Neuronal stem cell (in vitro differentiated cells): ENCODE measurements around the gene CCDC68.
"Not testable (repeated sequence)": the region's sequence is repeated elsewhere in the genome, so short reads cannot be mapped to it uniquely, and the experiment has no call there.

Experiments
- DNase-seq: peaks from one replicate; pipeline ENCODE4 v3.0.0-alpha.2; 2013; ENCODE audit warnings: low spot score
- H2AFZ ChIP-seq: one replicate; pipeline ENCODE4 v1.6.1; 2013; ENCODE audit warnings: mild to moderate bottlenecking, low read length, inconsistent platforms
- H2AK5ac ChIP-seq: 2 replicates; pipeline ENCODE4 v1.6.1; 2013; ENCODE audit warnings: low read depth, mild to moderate bottlenecking, inconsistent platforms, low read length, moderate library complexity, mixed read lengths
- H2BK120ac ChIP-seq: 2 replicates; pipeline ENCODE4 v1.6.1; 2013; ENCODE audit warnings: low read depth, mild to moderate bottlenecking, inconsistent platforms, low read length, moderate library complexity, mixed read lengths
- H2BK12ac ChIP-seq: one replicate; pipeline ENCODE4 v1.6.1; 2013; ENCODE audit warnings: low read length, inconsistent platforms
- H2BK15ac ChIP-seq: 2 replicates; pipeline ENCODE4 v1.6.1; 2013; ENCODE audit warnings: mild to moderate bottlenecking, low read length, inconsistent platforms, mixed read lengths
- H2BK5ac ChIP-seq: one replicate; pipeline ENCODE4 v1.6.1; 2013; ENCODE audit warnings: inconsistent platforms, mild to moderate bottlenecking, low read length, moderate library complexity
- H3K14ac ChIP-seq: one replicate; pipeline ENCODE4 v1.6.1; 2013; ENCODE audit warnings: low read length, inconsistent platforms
- H3K18ac ChIP-seq: 2 replicates; pipeline ENCODE4 v1.6.1; 2013; ENCODE audit warnings: low read length, inconsistent platforms
- H3K23ac ChIP-seq: 2 replicates; pipeline ENCODE4 v1.6.1; 2013; ENCODE audit warnings: low read depth, mild to moderate bottlenecking, mixed read lengths, low read length, inconsistent platforms; ENCODE audit not compliant: poor library complexity
- H3K27ac ChIP-seq: replicated peaks from 3 replicates; pipeline ENCODE4 v1.5.1; 2013; ENCODE audit warnings: low read length, inconsistent platforms
- H3K27me3 ChIP-seq, 3 experiments: 2 replicates each; pipeline ENCODE4 v1.6.1; 2013; ENCODE audit warnings: low read length in 3 of 3, mild to moderate bottlenecking in 2 of 3, inconsistent platforms in 1 of 3, low read depth in 1 of 3, mixed read lengths in 1 of 3, moderate library complexity in 1 of 3; ENCODE audit not compliant: control insufficient read depth in 3 of 3, insufficient read depth in 3 of 3
- H3K36me3 ChIP-seq, 2 donors: replicated peaks in 1 of 2; 2 replicates each; pipeline ENCODE4 v1.6.1; 2013; ENCODE audit warnings: low read length in 2 of 2; ENCODE audit not compliant: control insufficient read depth in 2 of 2, insufficient read depth in 2 of 2
- H3K4ac ChIP-seq: 2 replicates; pipeline ENCODE4 v1.6.1; 2013; ENCODE audit warnings: inconsistent platforms, mild to moderate bottlenecking, low read length, moderate library complexity
- H3K4me1 ChIP-seq, 2 donors: 1 replicate in 1 of 2; 2 replicates in 1 of 2; pipeline ENCODE4 v1.6.1; 2013; ENCODE audit warnings: low read length in 2 of 2, low read depth in 1 of 2; ENCODE audit not compliant: control insufficient read depth in 2 of 2, insufficient read depth in 1 of 2
- H3K4me2 ChIP-seq: one replicate; pipeline ENCODE4 v1.6.1; 2013; ENCODE audit warnings: mild to moderate bottlenecking, low read length, inconsistent platforms; ENCODE audit not compliant: insufficient read depth, poor library complexity, severe bottlenecking
- H3K4me3 ChIP-seq, 2 donors: 2 replicates each; pipeline ENCODE4 v1.5.1; 2013; ENCODE audit warnings: low read length in 2 of 2, mild to moderate bottlenecking in 2 of 2, inconsistent platforms in 1 of 2, moderate library complexity in 1 of 2
- H3K79me1 ChIP-seq: one replicate; pipeline ENCODE4 v1.6.1; 2013; ENCODE audit warnings: low read depth, mild to moderate bottlenecking, inconsistent platforms, low read length, moderate library complexity
- H3K9ac ChIP-seq: one replicate; pipeline ENCODE4 v1.6.1; 2013; ENCODE audit warnings: mild to moderate bottlenecking, low read depth, low read length, inconsistent platforms; ENCODE audit not compliant: poor library complexity
- H3K9me3 ChIP-seq, 2 donors: replicated peaks in 1 of 2; 2 replicates each; pipeline versions ENCODE3 to v1.6.1; 2013; ENCODE audit warnings: low read length in 2 of 2, mild to moderate bottlenecking in 2 of 2, inconsistent platforms in 1 of 2, low read depth in 1 of 2, mixed read lengths in 1 of 2, moderate library complexity in 1 of 2; ENCODE audit not compliant: control insufficient read depth in 2 of 2, insufficient read depth in 1 of 2
- H4K8ac ChIP-seq: one replicate; pipeline ENCODE4 v1.6.1; 2013; ENCODE audit warnings: low read depth, mild to moderate bottlenecking, inconsistent platforms, low read length, moderate library complexity
- H4K91ac ChIP-seq: one replicate; pipeline ENCODE4 v1.6.1; 2013; ENCODE audit warnings: low read length, low read depth, mild to moderate bottlenecking, inconsistent platforms; ENCODE audit not compliant: poor library complexity
- WGBS, 2 donors: extraction: QIAGEN DNeasy Blood & Tissue Kit; methylation state at CpG; one replicate each; pipeline ENCODE4 v1.1.7; 2013; ENCODE audit warnings: missing lambda C conversion rate in 2 of 2, mixed read lengths in 1 of 2; ENCODE audit not compliant: insufficient read length in 2 of 2, insufficient replicate concordance in 1 of 2; ENCODE audit errors: extremely low coverage in 2 of 2; 5-methylcytosine and 5-hydroxymethylcytosine counted together

Gene CCDC68

DNA sequence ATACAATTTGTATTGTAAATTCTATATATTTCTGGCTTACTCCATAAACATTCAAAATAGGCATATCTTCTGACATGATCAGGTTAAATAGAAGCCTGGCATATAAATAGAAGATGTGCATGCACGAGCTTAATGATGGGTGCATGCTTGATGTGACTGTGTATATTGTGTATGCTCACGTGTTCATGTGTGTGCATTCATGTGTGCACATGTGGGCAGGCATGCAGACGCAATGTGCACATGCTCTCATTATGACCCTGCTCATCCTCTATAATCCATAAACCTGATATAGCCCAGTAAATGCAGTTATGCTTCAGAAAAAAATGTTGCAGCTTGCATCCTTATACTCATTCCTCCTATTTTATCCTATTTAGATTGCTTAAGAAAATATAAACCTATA, 101.8 kb downstream of the CCDC68 start:
- Histone ChIP-seq H3K4me1 (peaks cover 0 to 4% of the 10 kb centered on the region in 2 donors), H3K36me3 (no peaks in the 10 kb centered on the region), H2BK120ac (no peak overlapping the region), H3K4me2 (no peak overlapping the region), H3K9me3 (no peaks in the 10 kb centered on the region), H3K23ac (no peak overlapping the region), H3K79me1 (no peaks in the 10 kb centered on the region), H2BK5ac (no peak overlapping the region), H2BK15ac (no peak overlapping the region), H3K27me3 (no peaks in the 10 kb centered on the region), H2BK12ac (no peak overlapping the region), H3K27ac (no peak overlapping the region), H3K9ac (no peak overlapping the region), H3K14ac (no peak overlapping the region), H2AK5ac (no peak overlapping the region), H3K4ac (no peak overlapping the region), H2AFZ (no peak overlapping the region), H3K4me3 (no peak overlapping the region), H4K8ac (no peak overlapping the region), H3K18ac (no peak overlapping the region), H4K91ac (no peak overlapping the region)
- no peak for DNase-seq
- WGBS, 2 donors = no CpG with 5 or more reads among the region's 3 CpGs

DNA sequence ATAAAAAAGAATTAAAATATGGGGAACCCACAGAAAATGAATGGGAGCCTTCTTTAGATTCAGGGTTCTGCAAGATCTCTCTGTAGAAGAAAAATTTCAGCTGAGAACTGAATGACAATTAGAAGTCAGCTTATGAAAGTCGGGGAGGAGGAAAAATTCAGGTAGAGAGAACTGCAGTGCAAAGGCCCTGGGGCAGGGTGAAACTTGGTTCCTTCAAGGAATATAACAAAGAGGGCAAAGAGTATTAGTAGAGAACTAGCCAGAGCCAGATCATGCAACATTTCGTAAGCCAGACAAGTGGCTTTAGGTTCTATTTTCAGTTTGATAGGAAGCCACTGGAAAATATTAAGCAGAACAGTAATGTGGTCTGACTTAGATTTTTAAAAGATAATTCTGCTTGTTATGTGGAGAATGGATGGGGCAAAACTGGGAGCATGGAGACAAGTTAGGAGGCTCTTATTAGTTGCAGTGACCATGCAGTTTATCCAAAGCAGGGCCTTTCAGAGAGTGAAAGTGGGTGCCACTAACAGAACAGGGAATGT, 103.1 kb downstream of the CCDC68 start:
- H3K18ac ChIP-seq = no peak overlapping the region
- H3K27ac ChIP-seq = no peak overlapping the region
- no peak overlapping the region for H4K8ac ChIP-seq
- WGBS, 2 donors = no CpG with 5 or more reads among the region's 2 CpGs
- H3K4me2 ChIP-seq = no peak overlapping the region
- H3K36me3 ChIP-seq = no peaks in the 10 kb centered on the region
- no peak overlapping the region for H3K23ac ChIP-seq
- H3K4ac ChIP-seq = no peak overlapping the region
- H2BK5ac ChIP-seq = no peak overlapping the region
- H3K27me3 ChIP-seq = no peaks in the 10 kb centered on the region
- H3K4me3 ChIP-seq = no peak overlapping the region
- DNase-seq = no peak
- H2BK120ac ChIP-seq = no peak overlapping the region
- H4K91ac ChIP-seq = no peak overlapping the region
- no peak overlapping the region for H3K14ac ChIP-seq
- no peaks in the 10 kb centered on the region for H3K79me1 ChIP-seq
- no peak overlapping the region for H2AK5ac ChIP-seq
- peaks cover 0 to 4% of the 10 kb centered on the region in 2 donors for H3K4me1 ChIP-seq
- no peak overlapping the region for H3K9ac ChIP-seq
- H2BK12ac ChIP-seq = no peak overlapping the region
- no peaks in the 10 kb centered on the region for H3K9me3 ChIP-seq
- no peak overlapping the region for H2AFZ ChIP-seq
- H2BK15ac ChIP-seq = no peak overlapping the region

DNA sequence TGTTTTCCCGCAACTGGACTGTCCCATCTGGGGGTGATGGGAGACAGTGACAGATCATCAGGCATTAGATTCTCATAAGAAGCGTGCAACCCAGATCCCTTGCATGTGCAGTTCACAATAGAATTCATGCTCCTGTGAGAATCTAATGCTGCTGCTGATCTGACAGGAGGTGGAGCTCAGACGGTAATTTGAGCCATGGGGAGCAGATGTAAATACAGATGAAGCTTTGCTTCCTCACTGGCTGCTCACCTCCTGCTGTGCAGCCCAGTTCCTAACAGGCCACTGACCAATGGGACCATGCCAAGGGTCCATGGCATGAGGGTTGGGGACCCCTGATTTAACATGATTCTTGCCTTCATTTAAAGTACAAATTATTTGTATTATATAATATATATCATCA, 104.2 kb downstream of the CCDC68 start:
- WGBS, 2 donors = no CpG with 5 or more reads among the region's 3 CpGs
- not testable (repeated sequence) for H3K4me1 ChIP-seq, H3K4me2 ChIP-seq, H3K27me3 ChIP-seq, H3K27ac ChIP-seq, H3K9ac ChIP-seq, H3K79me1 ChIP-seq, H2AK5ac ChIP-seq, H3K4me3 ChIP-seq, H4K91ac ChIP-seq, H2BK15ac ChIP-seq, H2BK120ac ChIP-seq, H2AFZ ChIP-seq, H2BK5ac ChIP-seq, H4K8ac ChIP-seq, DNase-seq, H2BK12ac ChIP-seq, H3K4ac ChIP-seq, H3K36me3 ChIP-seq, H3K9me3 ChIP-seq, H3K14ac ChIP-seq, H3K23ac ChIP-seq
- peak overlapping the region; percentile 41 for H3K18ac ChIP-seq

DNA sequence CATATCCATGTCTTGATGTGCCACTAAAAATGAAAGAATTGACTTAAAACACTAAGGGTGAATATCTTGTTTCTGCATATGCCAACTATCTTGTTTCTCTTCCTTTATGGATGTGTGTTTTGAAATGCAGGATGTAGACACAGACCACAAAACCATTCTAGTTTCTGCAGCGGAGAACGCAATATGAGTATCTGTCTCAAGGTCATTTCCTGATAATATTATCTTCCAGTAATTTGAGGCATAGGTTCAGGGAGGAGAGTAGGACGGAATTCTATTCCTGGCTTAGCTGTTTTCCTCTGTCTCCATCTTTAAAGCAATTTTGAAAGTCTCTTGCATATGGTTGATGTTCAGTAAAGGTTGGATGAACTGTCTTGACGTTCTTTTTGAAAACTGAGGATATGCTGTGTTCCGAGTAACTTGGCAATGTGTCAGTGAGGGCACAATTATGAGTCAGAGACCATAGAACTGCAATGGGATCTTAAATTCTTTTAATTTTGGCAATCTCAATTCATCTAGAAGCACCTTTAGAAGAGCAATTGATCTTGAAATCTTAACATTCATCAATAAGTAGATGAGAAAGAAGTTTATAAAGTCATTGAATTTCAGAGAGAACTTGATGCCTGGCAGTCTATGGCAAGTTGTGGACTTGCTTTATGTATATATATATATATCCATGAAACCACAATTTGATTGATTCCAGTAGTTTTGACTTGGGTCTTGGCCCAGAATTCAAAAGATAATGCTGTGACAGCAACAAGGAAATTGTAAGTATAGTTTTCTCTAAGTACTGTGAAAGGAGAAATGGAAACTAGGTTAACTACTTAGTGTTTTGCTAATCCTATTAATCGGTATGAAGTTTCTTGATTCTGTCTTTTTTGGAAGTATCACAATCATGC, 106.2 kb downstream of the CCDC68 start:
- Histone ChIP-seq H3K36me3 (no peaks in the 10 kb centered on the region), H3K4me2 (no peak overlapping the region), H3K4me3 (no peak overlapping the region), H2AFZ (no peak overlapping the region), H2BK120ac (no peak overlapping the region), H4K91ac (no peak overlapping the region), H3K27me3 (no peaks in the 10 kb centered on the region), H3K79me1 (no peaks in the 10 kb centered on the region), H3K4ac (no peak overlapping the region), H3K9ac (no peak overlapping the region), H3K23ac (no peak overlapping the region), H3K18ac (no peak overlapping the region), H3K4me1 (no peaks in the 10 kb centered on the region), H2BK15ac (no peak overlapping the region), H4K8ac (no peak overlapping the region), H3K14ac (no peak overlapping the region), H3K27ac (no peak overlapping the region), H3K9me3 (no peaks in the 10 kb centered on the region), H2BK12ac (no peak overlapping the region), H2BK5ac (no peak overlapping the region), H2AK5ac (no peak overlapping the region)
- WGBS, 2 donors = no CpG with 5 or more reads among the region's 6 CpGs
- no peak for DNase-seq
